Spleen (tissue), 7 donors: ENCODE data around the gene DLX6.

Experiments used
- CTCF ChIP-seq, 11 experiments: fragments of 200-600 bp in 7 of 11; fragments of 450-650 bp in 4 of 11; sonication (generic) in 4 of 11; IDR thresholded peaks in 8 of 11; conservative IDR thresholded peaks in 3 of 11; 1 replicate in 7 of 11; 2 replicates in 4 of 11; pipeline versions ENCODE4 v1.4.0 to v1.8.0; 2016 to 2021; ENCODE audit warnings: antibody characterized with exemption in 11 of 11, inconsistent platforms in 4 of 11, mild to moderate bottlenecking in 1 of 11
- POLR2A ChIP-seq, 3 donors: fragments of 450-650 bp; IDR thresholded peaks; one replicate each; pipeline ENCODE4 v1.5.1; 2017; ENCODE audit warnings: antibody characterized with exemption in 3 of 3, mild to moderate bottlenecking in 1 of 3
- POLR2AphosphoS5 ChIP-seq, 3 donors: sonication (generic); formaldehyde crosslinking; IDR thresholded peaks; one replicate each; pipeline ENCODE4 v1.5.1; 2017; ENCODE audit warnings: antibody characterized with exemption in 3 of 3
- donor health status: DM: no; HTN: no; CAD: no; lungs with moderate emphysema.
- donor health status: DM: no; HTN: no; CAD: no.
- donor health status: DM: no; HTN: no; CAD: no.

- TF ChIP-seq POLR2A (IDR thresholded peaks at IDR 0.05) (no peak), POLR2AphosphoS5 (IDR thresholded peaks at IDR 0.05) (no peak), CTCF (IDR thresholded peaks at IDR 0.05 in 8 of 11, conservative IDR thresholded peaks at IDR 0.05 in 3 of 11) (no peak)
Measured at GRCh38 chr7:97018791-97019531, 13.6 kb downstream of the DLX6 start.
